Measurements from ENCODE around the gene ASXL3.

Gene ASXL3

DNA sequence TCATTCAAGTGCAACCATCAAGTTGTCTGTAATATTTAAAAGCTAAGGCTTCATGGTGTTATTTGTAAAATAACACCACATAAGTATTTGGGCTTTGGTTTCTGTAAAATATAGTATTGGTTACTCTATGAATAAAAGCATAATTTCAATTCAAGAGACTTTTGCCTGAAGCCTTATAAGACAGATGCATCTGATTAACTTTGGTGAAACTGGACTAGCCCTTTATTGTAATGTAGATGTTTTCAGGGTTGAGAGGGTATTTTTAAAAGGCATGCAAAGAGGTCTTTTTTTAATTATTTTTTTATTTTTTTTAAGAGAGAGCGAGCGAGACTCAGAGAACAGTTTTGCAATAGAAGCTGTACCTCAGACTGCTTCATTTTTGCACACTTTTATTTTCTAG, 66.5 kb downstream of the ASXL3 start:
- Histone ChIP-seq H3K4me3 (replicated peaks; ENCODE audit: low read depth, low read length) (no peak overlapping the region), H3K27me3 (replicated peaks; ENCODE audit: control insufficient read depth, insufficient read depth, low read length) (no peaks in the 10 kb centered on the region; the same call in 1 of the 2 replicates), H3K36me3 (ENCODE audit: control insufficient read depth, insufficient read depth, low read length) (no peaks in the 10 kb centered on the region)
- TF ChIP-seq, protein P1, sequence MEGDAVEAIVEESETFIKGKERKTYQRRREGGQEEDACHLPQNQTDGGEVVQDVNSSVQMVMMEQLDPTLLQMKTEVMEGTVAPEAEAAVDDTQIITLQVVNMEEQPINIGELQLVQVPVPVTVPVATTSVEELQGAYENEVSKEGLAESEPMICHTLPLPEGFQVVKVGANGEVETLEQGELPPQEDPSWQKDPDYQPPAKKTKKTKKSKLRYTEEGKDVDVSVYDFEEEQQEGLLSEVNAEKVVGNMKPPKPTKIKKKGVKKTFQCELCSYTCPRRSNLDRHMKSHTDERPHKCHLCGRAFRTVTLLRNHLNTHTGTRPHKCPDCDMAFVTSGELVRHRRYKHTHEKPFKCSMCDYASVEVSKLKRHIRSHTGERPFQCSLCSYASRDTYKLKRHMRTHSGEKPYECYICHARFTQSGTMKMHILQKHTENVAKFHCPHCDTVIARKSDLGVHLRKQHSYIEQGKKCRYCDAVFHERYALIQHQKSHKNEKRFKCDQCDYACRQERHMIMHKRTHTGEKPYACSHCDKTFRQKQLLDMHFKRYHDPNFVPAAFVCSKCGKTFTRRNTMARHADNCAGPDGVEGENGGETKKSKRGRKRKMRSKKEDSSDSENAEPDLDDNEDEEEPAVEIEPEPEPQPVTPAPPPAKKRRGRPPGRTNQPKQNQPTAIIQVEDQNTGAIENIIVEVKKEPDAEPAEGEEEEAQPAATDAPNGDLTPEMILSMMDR (IDR thresholded peaks at IDR 0.05; ENCODE audit: insufficient read depth, low read length, poor library complexity, severe bottlenecking), result no peak
- no peak for DNase-seq (ENCODE audit: extremely low read depth, insufficient read length)

DNA sequence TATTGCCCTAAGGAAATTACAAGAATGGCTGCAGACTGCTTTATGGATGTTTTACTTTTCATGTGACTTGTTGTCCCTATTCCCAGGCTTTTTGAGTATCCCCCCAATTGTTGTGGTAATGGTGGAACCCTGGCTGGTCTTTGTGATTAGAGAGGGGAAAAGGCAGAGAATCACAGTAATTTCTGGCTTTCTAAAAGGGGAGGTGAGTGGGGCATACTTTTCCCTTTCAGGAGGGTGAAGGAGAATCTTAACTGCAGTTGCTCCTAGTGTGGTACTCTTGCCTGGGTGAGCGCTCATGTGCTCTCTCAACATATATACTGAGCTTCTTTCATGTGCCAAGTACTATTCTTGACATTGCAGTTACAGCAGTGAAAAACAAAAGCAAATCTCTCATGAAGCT, 69.3 kb downstream of the ASXL3 start:
- no peak for DNase-seq (ENCODE audit: extremely low read depth, insufficient read length)
- Histone ChIP-seq H3K27me3 (replicated peaks; ENCODE audit: control insufficient read depth, insufficient read depth, low read length) (no peaks in the 10 kb centered on the region; the same call in 1 of the 2 replicates), H3K4me3 (replicated peaks; ENCODE audit: low read depth, low read length) (no peak overlapping the region), H3K36me3 (ENCODE audit: control insufficient read depth, insufficient read depth, low read length) (no peaks in the 10 kb centered on the region)
- TF ChIP-seq, protein P1 (IDR thresholded peaks at IDR 0.05; ENCODE audit: insufficient read depth, low read length, poor library complexity, severe bottlenecking), result no peak

DNA sequence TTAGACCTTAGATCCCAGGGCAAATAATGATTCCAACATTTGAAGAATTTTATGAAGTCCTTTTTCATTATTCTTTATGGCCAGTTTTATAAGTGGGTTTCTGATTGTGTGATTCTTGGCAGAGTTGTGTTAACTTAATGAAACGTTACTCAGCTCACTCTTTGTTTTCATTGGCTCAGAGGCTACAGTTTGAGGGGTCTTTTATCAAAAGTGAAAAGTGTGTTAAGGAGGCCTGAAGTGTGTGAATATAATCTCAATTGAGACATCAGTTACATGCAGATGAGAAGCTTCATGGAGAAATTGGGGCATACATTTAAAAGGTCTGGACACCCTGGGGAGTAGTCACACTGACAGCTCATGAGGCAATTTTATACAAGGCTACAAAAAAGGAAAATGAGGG, 74.6 kb downstream of the ASXL3 start:
- Histone ChIP-seq H3K27me3 (replicated peaks; ENCODE audit: control insufficient read depth, insufficient read depth, low read length) (no peaks in the 10 kb centered on the region), H3K36me3 (ENCODE audit: control insufficient read depth, insufficient read depth, low read length) (no peaks in the 10 kb centered on the region), H3K4me3 (replicated peaks; ENCODE audit: low read depth, low read length) (no peak overlapping the region)
- TF ChIP-seq, protein P1 (IDR thresholded peaks at IDR 0.05; ENCODE audit: insufficient read depth, low read length, poor library complexity, severe bottlenecking), result no peak
- DNase-seq (ENCODE audit: extremely low read depth, insufficient read length), result no peak

GRCh38 chr18:33653231-33653630, 75.2 kb downstream of the ASXL3 start:
- Histone ChIP-seq H3K4me3 (replicated peaks; ENCODE audit: low read depth, low read length) (no peak overlapping the region), H3K36me3 (ENCODE audit: control insufficient read depth, insufficient read depth, low read length) (no peaks in the 10 kb centered on the region), H3K27me3 (replicated peaks; ENCODE audit: control insufficient read depth, insufficient read depth, low read length) (no peaks in the 10 kb centered on the region)
- no peak for DNase-seq (ENCODE audit: extremely low read depth, insufficient read length)
- TF ChIP-seq, protein P1 (IDR thresholded peaks at IDR 0.05; ENCODE audit: insufficient read depth, low read length, poor library complexity, severe bottlenecking), result no peak

DNA sequence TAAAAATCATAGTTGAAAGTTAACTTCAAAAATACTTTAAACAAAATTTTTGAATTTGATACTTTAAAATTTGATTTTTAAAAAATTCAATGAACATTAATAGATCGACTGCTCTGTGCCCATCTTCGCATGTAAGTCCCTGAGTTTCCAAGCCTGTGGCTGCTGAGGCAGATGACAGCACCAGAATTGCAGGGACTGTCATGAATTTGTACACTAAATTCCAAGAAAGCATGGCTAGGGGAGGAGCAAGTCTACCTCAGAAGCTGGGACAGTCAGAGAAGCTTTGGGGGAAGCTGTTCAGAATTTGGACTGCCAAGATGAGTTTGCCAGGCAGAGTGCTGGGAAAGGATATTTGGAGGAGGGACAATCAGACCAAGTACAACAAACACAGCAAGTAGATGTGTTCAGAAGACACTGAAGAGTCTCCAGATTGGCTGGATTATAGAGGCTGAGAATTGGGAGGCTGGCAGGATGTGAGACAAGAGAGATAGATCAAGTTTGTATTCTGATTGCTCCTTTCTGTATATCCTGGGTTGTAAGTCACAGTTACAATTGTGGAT, 79.0 kb downstream of the ASXL3 start:
- DNase-seq (ENCODE audit: extremely low read depth, insufficient read length), result no peak
- H3K27me3 ChIP-seq (replicated peaks; ENCODE audit: control insufficient read depth, insufficient read depth, low read length), result no peaks in the 10 kb centered on the region
- no peak overlapping the region for H3K4me3 ChIP-seq (replicated peaks; ENCODE audit: low read depth, low read length)
- TF ChIP-seq, protein P1 (IDR thresholded peaks at IDR 0.05; ENCODE audit: insufficient read depth, low read length, poor library complexity, severe bottlenecking), result no peak
- H3K36me3 ChIP-seq (ENCODE audit: control insufficient read depth, insufficient read depth, low read length), result no peaks in the 10 kb centered on the region

Measured in GM06990 (cell line).